ENCODE data around the gene LPCAT3. TPM values are rescaled to one million over a fixed set of nuclear protein-coding genes. Genes with fewer than 3 reads are reported as not detected.

The LPCAT3 gene
- total and polyA plus RNA-seq, 8 donors = 15.0 to 116 (median 48.2) TPM

- H3K4me1 ChIP-seq = peaks cover 8 to 72% (median 26%) of the 10 kb centered on the region in 4 donors
- H3K27ac ChIP-seq = peak overlapping the region in 3 of 5 donors; percentile 71 to 96 (median 85)
- H3K36me3 ChIP-seq = peaks cover under 1 to 13% (median 13%) of the 10 kb centered on the region in 4 donors
- intact Hi-C loops (cut with DNase I; ENCODE audit: low total_unique reads) = no loop called here
- TF ChIP-seq POLR2AphosphoS5 (IDR thresholded peaks at IDR 0.05) (no peak), POLR2A (IDR thresholded peaks at IDR 0.05) (no peak), EP300 (IDR thresholded peaks at IDR 0.05) (no peak), CTCF (IDR thresholded peaks at IDR 0.05) (no peak)
- H3K9me3 ChIP-seq = no peaks in the 10 kb centered on the region
- DNase-seq = no peak
- H3K4me3 ChIP-seq = peak overlapping the region in 1 of 4 donors; percentile 48
- H3K27me3 ChIP-seq = no peaks in the 10 kb centered on the region
- WGBS, 5 donors = 68 to 100% (median 82%) methylated on average over 1 of the region's 1 CpG
These were observed 67.9 kb downstream of the LPCAT3 start for GRCh38 chr12:6950401-6950801.

DNA sequence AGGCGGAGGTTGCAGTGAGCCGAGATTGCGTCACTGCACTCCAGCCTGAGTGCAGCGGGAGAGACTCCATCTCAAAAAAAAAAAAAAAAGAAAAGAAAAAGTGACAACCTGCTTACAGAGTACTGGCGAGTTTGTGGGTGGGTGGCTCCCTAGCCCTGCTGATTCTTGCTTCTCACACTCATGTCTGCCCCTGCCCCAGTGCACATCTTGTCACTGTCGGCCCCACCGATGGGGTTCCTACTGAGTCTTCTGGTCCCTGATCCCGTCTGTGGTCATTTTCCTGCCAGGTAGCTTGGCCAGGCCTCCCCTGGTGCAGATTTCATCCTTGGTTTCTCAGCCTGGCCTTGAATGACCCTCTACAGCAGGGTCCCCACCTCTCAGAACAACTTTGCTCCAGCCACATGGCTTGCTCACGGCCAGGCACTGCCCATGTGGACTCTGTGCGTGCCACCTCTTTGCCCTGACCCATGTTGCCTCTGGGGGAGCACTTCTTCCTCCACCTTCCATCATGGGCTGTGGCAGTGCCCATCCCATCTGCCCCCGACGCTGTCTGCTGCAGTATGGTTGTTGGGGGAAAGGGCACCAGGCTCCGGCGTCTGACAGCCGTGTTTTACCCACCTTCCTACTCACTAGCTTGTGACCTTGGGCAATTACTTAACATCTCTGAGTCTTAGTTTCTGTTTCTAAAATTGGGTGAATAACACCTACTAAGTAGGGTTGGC, 69.2 kb downstream of the LPCAT3 start:
- DNase-seq = no peak
- TF ChIP-seq POLR2AphosphoS5 (IDR thresholded peaks at IDR 0.05) = no peak
- no peak for TF ChIP-seq CTCF (IDR thresholded peaks at IDR 0.05)
- no peak for TF ChIP-seq POLR2A (IDR thresholded peaks at IDR 0.05)
- no peak for TF ChIP-seq EP300 (IDR thresholded peaks at IDR 0.05)
- peak overlapping the region; percentile 27 to 71 (median 50) for H3K27ac ChIP-seq
- H3K27me3 ChIP-seq = no peaks in the 10 kb centered on the region
- H3K4me3 ChIP-seq = no peak overlapping the region
- H3K4me1 ChIP-seq = peaks cover 17 to 72% (median 31%) of the 10 kb centered on the region in 4 donors
- intact Hi-C loops (cut with DNase I; ENCODE audit: low total_unique reads) = loop anchor here (10.0 kb wide), 1 partner anchor 166 kb away; no protein-coding TSS in a partner anchor
- WGBS, 5 donors = 75 to 83% (median 80%) methylated on average over 15 of the region's 15 CpGs
- H3K36me3 ChIP-seq = peaks cover 0 to 13% (median 9%) of the 10 kb centered on the region in 4 donors
- no peaks in the 10 kb centered on the region for H3K9me3 ChIP-seq

DNA sequence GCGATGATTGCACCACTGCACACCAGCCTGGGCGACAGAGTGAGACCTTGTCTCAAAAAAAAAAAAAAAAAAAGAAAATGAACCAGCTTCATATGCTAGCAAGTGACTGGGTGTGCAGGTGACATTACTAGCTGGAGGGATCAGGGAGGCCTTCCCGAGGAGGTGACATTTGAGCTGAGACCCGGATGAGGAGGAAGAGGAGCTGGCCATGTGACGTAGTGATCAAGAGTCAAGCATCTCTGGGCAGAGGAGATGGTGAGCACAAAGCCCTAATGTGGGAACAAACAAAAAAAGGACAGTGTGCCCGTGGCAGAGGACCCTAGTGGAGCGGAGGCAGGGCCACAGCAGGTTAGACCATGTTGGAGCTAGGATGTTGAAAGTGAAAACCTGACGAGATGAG, 70.7 kb downstream of the LPCAT3 start:
- Histone ChIP-seq H3K4me1 (peaks cover 24 to 69% (median 43%) of the 10 kb centered on the region in 4 donors), H3K9me3 (no peaks in the 10 kb centered on the region), H3K4me3 (no peak overlapping the region), H3K36me3 (peaks cover 0 to 13% (median 9%) of the 10 kb centered on the region in 4 donors), H3K27me3 (no peaks in the 10 kb centered on the region), H3K27ac (peak overlapping the region in 1 of 5 donors; percentile 97)
- TF ChIP-seq POLR2A (IDR thresholded peaks at IDR 0.05) = no peak
- TF ChIP-seq EP300 (IDR thresholded peaks at IDR 0.05) = no peak
- no peak for TF ChIP-seq POLR2AphosphoS5 (IDR thresholded peaks at IDR 0.05)
- TF ChIP-seq CTCF (IDR thresholded peaks at IDR 0.05) = no peak
- WGBS, 5 donors = 83 to 92% (median 90%) methylated on average over 8 of the region's 8 CpGs
- no peak for DNase-seq
- intact Hi-C loops (cut with DNase I; ENCODE audit: low total_unique reads) = loop anchor here (10.0 kb wide), 1 partner anchor 167 kb away; no protein-coding TSS in a partner anchor

DNA sequence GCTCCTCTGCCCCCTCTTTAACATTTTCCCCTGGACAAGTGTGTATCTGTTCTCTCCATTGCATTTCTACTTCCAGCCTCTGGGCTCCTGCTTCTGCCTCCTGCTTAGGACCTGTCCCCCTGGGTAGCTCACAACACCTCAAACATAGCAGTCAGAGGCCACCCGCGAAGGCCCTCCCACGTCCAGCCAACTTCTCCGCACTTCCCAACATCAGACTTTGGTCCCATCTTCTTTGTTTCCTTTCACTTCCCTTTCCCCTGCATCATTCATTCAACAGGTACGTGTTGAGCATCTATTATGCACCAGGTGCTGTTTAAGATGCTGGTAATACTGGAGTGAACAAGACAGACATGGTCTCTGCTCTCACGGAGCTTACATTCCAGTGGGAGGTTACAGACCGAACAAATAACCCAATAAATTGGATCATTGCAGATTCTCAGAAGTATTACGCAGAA, 71.3 kb downstream of the LPCAT3 start:
- Histone ChIP-seq H3K27ac (peak overlapping the region; percentile 90 to 99 (median 97)), H3K36me3 (peaks cover 0 to 11% (median 9%) of the 10 kb centered on the region in 4 donors), H3K4me1 (peaks cover 27 to 76% (median 49%) of the 10 kb centered on the region in 4 donors), H3K27me3 (no peaks in the 10 kb centered on the region), H3K9me3 (no peaks in the 10 kb centered on the region), H3K4me3 (peak overlapping the region; percentile 33 to 64 (median 42))
- intact Hi-C loops (cut with DNase I; ENCODE audit: low total_unique reads) = loop anchor here (10.0 kb wide), 1 partner anchor 168 kb away; no protein-coding TSS in a partner anchor
- TF ChIP-seq EP300 (IDR thresholded peaks at IDR 0.05) (no peak), POLR2AphosphoS5 (IDR thresholded peaks at IDR 0.05) (no peak), POLR2A (IDR thresholded peaks at IDR 0.05) (no peak), CTCF (IDR thresholded peaks at IDR 0.05) (no peak)
- no peak for DNase-seq
- WGBS, 5 donors = 41 to 50% (median 45%) methylated on average over 8 of the region's 8 CpGs

Data from stomach (tissue), 9 donors.